ENCODE data around the gene IKBKG. TPM values are rescaled to one million over a fixed set of nuclear protein-coding genes. Genes with fewer than 3 reads are reported as not detected.

The IKBKG gene
- total and polyA plus RNA-seq, 3 donors from 2014 or later, result 27.9 to 38.7 (median 28.1) TPM

DNA sequence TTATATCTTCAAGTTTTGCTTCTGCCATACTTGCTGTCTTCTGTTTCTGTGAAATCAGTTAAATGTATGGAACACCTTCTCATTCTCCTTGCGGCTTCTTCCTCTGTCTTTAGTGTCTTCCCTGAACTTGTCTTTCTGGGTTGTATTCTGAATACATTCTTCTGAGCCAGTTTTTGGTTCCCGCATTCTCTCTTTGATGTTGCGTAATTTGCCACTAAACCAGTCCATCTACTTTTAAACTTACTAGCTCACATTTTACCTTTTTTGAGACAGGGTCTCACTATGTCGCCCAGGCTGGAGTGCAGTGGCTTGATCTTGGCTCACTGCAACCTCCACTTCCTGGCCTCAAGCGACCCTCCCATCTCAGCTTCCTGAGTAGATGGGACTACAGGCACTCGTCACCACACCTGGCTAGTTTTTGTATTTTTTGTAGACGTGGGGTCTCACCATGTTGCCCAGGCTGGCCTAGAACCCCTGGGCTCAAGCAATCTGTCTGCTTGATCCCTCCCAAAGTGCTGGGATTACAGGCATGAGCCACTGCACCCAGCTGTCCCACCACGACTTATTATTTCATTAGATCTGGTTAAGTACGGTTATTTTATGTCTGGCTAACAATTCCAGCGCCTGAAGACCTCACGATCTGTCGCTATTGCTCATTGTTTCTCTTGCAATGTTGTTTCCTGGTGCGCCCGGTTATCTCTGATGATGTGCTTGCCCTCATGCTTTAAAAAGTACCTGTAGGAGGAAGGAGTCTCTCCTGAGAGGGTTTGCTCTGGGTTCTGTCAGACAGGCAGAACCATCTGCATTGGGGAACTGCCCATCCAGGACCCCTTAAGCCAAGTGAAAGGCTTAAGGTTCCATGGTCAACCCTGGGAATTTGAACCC, 21.6 kb upstream of the IKBKG start:
- no peak for TF ChIP-seq POLR2A (IDR thresholded peaks at IDR 0.05)
- H3K36me3 ChIP-seq (ENCODE audit: low read depth, missing control alignments), result no peaks in the 10 kb centered on the region
- H3K9me3 ChIP-seq, result no peaks in the 10 kb centered on the region
- no peak for DNase-seq
- intact Hi-C loops (cut with DNase I; ENCODE audit: low total_unique reads), result no loop called here
- WGBS, 2 donors, result 76 to 88% methylated on average over 14 of the region's 14 CpGs
- H3K4me3 ChIP-seq, result no peak overlapping the region
- H3K27me3 ChIP-seq, result no peaks in the 10 kb centered on the region
- H3K27ac ChIP-seq, result no peak overlapping the region
- no peaks in the 10 kb centered on the region for H3K4me1 ChIP-seq

DNA sequence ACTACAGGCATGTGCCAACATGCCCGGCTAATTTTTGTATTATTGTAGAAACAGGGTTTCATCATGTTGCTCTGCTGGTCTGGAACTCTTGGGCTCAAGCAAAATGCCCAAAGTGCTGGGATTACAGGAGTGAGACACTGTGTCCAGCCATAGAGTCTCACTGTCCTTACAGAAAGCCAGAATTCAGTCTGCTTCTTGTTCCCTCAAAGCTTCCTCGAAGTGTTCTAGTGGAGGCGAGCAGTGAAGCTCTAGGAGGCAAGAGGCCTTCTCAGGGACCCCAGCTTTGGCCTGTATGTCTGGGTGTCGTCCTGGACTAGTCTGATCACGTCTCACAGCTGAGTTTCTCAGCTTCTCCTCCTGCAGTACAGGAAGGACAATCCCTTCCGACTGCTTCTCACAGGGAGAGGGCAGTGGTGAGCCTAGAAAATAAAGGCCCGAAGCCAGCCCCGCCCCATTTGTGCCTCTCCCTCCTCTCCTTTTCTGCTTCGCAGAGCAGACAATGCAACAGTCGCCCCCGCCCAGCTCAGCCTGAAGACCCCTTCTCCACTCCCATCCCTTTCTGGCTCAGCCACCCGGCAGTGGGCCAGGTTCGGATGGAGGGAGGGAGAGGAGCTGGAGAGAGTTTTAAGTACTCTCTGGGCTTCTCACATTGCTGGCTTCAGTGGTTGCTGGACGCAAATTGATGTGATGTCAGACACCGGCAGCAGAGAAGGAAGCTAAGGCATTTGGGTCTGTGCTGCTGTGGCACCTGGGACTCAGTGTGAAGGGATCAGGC, 20.3 kb upstream of the IKBKG start:
- intact Hi-C loops (cut with DNase I; ENCODE audit: low total_unique reads), result no loop called here
- no peaks in the 10 kb centered on the region for H3K4me1 ChIP-seq
- peak; percentile 86 for DNase-seq
- no peaks in the 10 kb centered on the region for H3K36me3 ChIP-seq (ENCODE audit: low read depth, missing control alignments)
- no peaks in the 10 kb centered on the region for H3K9me3 ChIP-seq
- 20 to 23% methylated on average over 10 to 15 of the region's 15 CpGs for WGBS, 2 donors
- no peak overlapping the region for H3K4me3 ChIP-seq
- TF ChIP-seq, protein P1, sequence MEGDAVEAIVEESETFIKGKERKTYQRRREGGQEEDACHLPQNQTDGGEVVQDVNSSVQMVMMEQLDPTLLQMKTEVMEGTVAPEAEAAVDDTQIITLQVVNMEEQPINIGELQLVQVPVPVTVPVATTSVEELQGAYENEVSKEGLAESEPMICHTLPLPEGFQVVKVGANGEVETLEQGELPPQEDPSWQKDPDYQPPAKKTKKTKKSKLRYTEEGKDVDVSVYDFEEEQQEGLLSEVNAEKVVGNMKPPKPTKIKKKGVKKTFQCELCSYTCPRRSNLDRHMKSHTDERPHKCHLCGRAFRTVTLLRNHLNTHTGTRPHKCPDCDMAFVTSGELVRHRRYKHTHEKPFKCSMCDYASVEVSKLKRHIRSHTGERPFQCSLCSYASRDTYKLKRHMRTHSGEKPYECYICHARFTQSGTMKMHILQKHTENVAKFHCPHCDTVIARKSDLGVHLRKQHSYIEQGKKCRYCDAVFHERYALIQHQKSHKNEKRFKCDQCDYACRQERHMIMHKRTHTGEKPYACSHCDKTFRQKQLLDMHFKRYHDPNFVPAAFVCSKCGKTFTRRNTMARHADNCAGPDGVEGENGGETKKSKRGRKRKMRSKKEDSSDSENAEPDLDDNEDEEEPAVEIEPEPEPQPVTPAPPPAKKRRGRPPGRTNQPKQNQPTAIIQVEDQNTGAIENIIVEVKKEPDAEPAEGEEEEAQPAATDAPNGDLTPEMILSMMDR (IDR thresholded peaks at IDR 0.05), result peak in 2 of 3 experiments; percentile 17 to 26
- TF ChIP-seq POLR2A (IDR thresholded peaks at IDR 0.05), result no peak
- H3K27ac ChIP-seq, result peak overlapping the region in 1 of 2 donors; percentile 78
- H3K27me3 ChIP-seq, result no peaks in the 10 kb centered on the region

DNA sequence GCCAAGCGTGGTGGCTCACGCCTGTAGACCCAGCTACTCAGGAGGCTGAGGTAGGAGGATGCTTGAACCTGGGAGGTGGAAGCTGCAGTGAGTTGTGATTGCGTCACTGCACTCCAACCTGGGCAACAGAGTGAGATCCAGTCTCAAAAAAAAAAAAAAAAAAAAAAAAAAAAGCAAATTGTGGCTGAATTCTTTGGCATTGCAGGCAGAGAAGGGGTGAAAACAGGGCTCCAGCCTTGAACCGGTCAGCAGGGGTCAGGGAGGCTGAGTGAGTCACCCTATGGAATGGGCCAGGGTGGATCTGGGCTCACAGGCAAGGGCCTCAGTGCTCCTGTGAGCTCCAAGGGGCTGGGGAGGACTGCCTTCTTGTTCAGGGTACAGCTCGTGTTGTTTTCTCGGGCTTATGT, 18.2 kb upstream of the IKBKG start:
- 61 to 70% methylated on average over 3 to 6 of the region's 6 CpGs for WGBS, 2 donors

DNA sequence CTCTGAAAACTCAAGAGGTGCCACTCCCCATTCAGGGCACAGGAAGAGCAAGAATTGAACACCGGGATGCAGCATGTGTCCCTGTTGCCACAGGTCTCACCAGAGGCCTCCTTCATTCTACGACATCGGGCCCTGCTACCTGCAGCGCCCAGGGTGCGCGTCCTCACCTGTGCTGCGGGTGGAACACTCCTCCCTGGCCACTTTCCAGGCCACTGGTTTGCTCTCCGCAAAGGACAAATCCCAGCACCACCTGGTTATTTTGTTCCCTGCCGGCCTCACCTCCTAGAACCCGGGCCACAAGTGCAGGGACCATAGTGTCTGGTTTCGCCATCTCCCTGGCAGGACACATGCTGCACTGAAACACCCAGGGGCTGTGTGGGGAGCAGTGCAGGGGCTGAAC, 17.1 kb upstream of the IKBKG start:
- no peak for TF ChIP-seq POLR2A (IDR thresholded peaks at IDR 0.05)
- TF ChIP-seq, protein P1 (IDR thresholded peaks at IDR 0.05), result no peak
- no peaks in the 10 kb centered on the region for H3K4me1 ChIP-seq
- WGBS, 2 donors, result 89 to 96% methylated on average over 4 to 11 of the region's 11 CpGs
- no peaks in the 10 kb centered on the region for H3K27me3 ChIP-seq
- H3K27ac ChIP-seq, result no peak overlapping the region
- H3K36me3 ChIP-seq (ENCODE audit: low read depth, missing control alignments), result no peaks in the 10 kb centered on the region
- DNase-seq, result no peak
- no peaks in the 10 kb centered on the region for H3K9me3 ChIP-seq
- intact Hi-C loops (cut with DNase I; ENCODE audit: low total_unique reads), result no loop called here
- no peak overlapping the region for H3K4me3 ChIP-seq

More for the DNA sequence above, 18.2 kb upstream of the IKBKG start:
- intact Hi-C loops (cut with DNase I; ENCODE audit: low total_unique reads), result no loop called here
- peak; percentile 38 for DNase-seq
- Histone ChIP-seq H3K36me3 (ENCODE audit: low read depth, missing control alignments) (no peaks in the 10 kb centered on the region), H3K4me3 (no peak overlapping the region), H3K27me3 (no peaks in the 10 kb centered on the region), H3K27ac (no peak overlapping the region), H3K9me3 (no peaks in the 10 kb centered on the region), H3K4me1 (no peaks in the 10 kb centered on the region)
- TF ChIP-seq, protein P1 (IDR thresholded peaks at IDR 0.05), result no peak
- TF ChIP-seq POLR2A (IDR thresholded peaks at IDR 0.05), result no peak

DNA sequence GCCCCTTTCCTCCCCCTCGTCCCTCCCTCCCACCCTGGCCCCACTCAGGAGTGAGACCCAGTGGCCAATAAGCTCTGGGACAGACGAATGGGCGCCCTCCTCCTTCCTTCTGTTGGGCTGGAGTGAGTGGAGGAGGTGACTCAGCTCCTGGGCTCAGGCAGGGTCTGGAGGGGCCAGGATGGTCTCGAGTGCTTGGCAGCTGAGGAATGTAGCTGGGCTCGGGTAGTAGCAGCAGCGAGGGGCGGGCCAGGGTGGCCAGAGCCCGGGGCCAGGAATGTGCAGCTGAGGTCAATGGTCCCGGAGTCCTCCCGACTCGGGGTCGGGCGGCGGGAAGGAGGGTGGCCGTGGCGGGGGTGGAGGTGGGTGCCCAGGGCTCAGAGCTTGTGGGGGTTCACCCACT, 15.8 kb upstream of the IKBKG start:
- intact Hi-C loops (cut with DNase I; ENCODE audit: low total_unique reads), result no loop called here
- Histone ChIP-seq H3K9me3 (no peaks in the 10 kb centered on the region), H3K36me3 (ENCODE audit: low read depth, missing control alignments) (no peaks in the 10 kb centered on the region), H3K27ac (no peak overlapping the region), H3K27me3 (no peaks in the 10 kb centered on the region), H3K4me3 (no peak overlapping the region), H3K4me1 (no peaks in the 10 kb centered on the region)
- DNase-seq, result no peak
- 83% methylated on average over 2 of the region's 16 CpGs; no CpG with 5 or more reads in 1 of the 2 donors for WGBS, 2 donors
- TF ChIP-seq, protein P1 (IDR thresholded peaks at IDR 0.05), result no peak
- TF ChIP-seq POLR2A (IDR thresholded peaks at IDR 0.05), result no peak
